Measurements from ENCODE around the gene SLC4A5.

DNA sequence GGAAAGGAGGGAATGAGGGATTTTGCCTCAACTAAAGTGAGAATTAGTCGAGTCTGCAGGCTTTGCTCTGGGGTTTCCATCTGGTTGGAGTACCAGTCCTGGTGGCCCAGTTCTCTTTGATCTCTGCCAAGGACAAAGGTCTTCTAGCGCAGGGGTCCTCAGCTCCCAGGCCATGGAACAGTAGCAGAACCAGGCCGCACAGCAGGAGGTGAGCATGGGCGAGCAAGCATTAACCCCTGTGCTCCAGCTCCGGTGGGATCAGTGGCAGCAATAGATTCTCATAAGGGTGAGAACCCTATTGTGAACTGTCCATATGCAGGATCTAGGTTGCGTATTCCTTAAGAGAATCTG is 120.9 kb downstream of the SLC4A5 start:
- TF ChIP-seq POLR2A (IDR thresholded peaks at IDR 0.05; ENCODE audit: low read depth, low read length) (0 out of 2 replicates have a peak, but pooled peaks have one; percentile 12), POLR2AphosphoS5 (IDR thresholded peaks at IDR 0.05; ENCODE audit: low read depth, low read length) (peak; percentile 66; the same call in 1 of the 2 replicates), TAF1 (IDR thresholded peaks at IDR 0.05; ENCODE audit: low read depth, low read length) (no peak), PAX5 (IDR thresholded peaks at IDR 0.05; ENCODE audit: insufficient read depth, low read length, severe bottlenecking) (no peak)
